Epithelial cell of proximal tubule (primary cell): ENCODE measurements around the gene ABCA4. TPM values are rescaled to one million over a fixed set of nuclear protein-coding genes. Genes with fewer than 3 reads are reported as not detected.

Source experiments
- DNase-seq: peaks from one replicate; pipeline ENCODE4 v3.0.0-alpha.2; 2011; ENCODE audit warnings: low read depth
- H3K4me3 ChIP-seq: 2 replicates; pipeline ENCODE4 v1.5.1; 2011; ENCODE audit warnings: low read depth, mild to moderate bottlenecking, low read length
- total RNA-seq: library from RNA; depleted of rRNA; stranded (reverse); fragments of >200 nt; gene quantifications from 2 replicates; pipeline ENCODE4 v1.2.3, GENCODE V29; 2015
- TF ChIP-seq, protein P1 (sequence below): conservative IDR thresholded peaks from 2 replicates; pipeline ENCODE4 v1.5.1; 2012; ENCODE audit warnings: low read depth, mild to moderate bottlenecking, low read length

ABCA4 gene
- total RNA-seq, 1 donor from 2014 or later, result not detected

GRCh38 chr1:94084085-94084484 lies 36.9 kb downstream of the ABCA4 start:
- H3K4me3 ChIP-seq, result no peak overlapping the region
- TF ChIP-seq, protein P1, sequence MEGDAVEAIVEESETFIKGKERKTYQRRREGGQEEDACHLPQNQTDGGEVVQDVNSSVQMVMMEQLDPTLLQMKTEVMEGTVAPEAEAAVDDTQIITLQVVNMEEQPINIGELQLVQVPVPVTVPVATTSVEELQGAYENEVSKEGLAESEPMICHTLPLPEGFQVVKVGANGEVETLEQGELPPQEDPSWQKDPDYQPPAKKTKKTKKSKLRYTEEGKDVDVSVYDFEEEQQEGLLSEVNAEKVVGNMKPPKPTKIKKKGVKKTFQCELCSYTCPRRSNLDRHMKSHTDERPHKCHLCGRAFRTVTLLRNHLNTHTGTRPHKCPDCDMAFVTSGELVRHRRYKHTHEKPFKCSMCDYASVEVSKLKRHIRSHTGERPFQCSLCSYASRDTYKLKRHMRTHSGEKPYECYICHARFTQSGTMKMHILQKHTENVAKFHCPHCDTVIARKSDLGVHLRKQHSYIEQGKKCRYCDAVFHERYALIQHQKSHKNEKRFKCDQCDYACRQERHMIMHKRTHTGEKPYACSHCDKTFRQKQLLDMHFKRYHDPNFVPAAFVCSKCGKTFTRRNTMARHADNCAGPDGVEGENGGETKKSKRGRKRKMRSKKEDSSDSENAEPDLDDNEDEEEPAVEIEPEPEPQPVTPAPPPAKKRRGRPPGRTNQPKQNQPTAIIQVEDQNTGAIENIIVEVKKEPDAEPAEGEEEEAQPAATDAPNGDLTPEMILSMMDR, result no peak
- no peak for DNase-seq

DNA sequence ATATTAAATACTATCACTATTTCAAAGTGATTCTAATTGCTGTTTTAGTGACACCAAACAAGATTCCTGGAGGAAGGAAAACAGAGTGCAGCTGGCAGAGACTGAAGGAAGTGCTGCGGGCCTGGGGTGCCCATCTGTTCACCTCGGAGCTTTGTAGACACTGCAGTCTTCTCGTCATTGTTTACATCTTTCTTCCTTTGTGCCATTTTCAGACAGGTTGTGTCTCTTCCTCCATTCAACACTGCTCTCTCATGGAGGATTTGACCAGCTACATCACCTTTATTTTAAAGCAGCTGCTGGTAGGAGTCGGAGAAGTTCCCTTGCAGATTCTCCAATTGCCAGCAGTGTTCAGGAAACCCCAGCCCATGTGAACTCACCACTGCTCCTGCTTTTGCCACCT lies 37.3 kb downstream of the ABCA4 start:
- no peak overlapping the region for H3K4me3 ChIP-seq
- no peak for DNase-seq
- TF ChIP-seq, protein P1, result no peak

GRCh38 chr1:94081566-94082344 lies 39.2 kb downstream of the ABCA4 start:
- no peak overlapping the region for H3K4me3 ChIP-seq
- peak; percentile 82 for DNase-seq
- TF ChIP-seq, protein P1, result no peak

DNA sequence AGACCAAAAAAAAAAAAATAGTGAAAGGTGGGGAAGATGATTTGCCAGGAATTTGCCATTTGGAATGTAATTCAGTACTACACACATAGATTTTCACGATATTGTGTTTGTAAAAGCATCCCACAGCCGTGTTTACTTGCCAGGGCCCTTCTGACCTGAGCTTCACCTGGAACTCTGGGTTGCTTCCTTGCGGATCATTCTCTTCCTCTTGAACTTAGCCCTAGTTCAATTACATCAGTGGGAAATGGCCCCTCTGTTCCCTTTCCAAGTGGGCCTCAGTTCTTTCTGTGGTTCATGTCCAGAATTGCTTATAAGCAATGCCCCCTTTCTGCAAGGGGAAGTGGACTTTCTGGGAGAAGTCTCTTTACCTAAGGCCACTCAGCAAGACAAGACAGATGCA lies 41.0 kb downstream of the ABCA4 start:
- TF ChIP-seq, protein P1, result no peak
- DNase-seq, result no peak
- no peak overlapping the region for H3K4me3 ChIP-seq

GRCh38 chr1:94079080-94079940 lies 41.6 kb downstream of the ABCA4 start:
- TF ChIP-seq, protein P1, result no peak
- no peak overlapping the region for H3K4me3 ChIP-seq
- DNase-seq, result peak; percentile 85

DNA sequence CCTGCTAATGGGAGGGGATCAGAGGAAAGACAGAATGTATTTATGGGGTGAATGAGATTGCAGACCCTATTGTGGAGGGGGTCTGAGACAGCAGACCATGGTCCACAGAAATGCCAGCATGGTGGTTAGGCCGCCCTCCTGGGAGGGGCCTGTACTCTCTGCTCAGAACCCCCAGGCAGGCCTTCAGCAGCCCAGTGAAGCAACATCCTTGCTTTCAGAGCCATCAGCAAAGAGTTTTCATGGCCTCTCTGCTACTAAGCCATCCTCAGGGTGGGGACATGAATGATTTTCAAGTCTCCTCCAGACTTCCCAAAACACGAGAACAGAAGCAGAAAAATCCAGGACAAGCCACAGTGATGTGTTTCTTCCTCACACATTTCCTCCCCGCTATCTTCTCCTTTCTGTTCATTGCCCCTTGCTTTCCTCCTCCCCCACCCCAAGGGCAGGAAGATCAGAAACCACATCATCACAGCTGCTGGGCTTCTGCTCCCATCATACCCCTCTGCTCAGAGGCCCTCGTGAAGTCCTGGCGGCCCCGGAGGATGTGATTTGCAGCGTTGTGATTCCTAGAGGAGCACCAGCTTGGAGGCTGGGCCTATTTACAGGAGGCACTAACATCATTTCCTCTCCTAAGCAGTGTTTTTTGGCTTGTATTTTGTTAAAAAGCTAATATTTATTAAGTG lies 48.0 kb downstream of the ABCA4 start:
- TF ChIP-seq, protein P1, result no peak
- no peak for DNase-seq
- no peak overlapping the region for H3K4me3 ChIP-seq
